Gastrocnemius medialis (tissue), 4 donors: ENCODE measurements around the gene RAB6B. TPM values are rescaled to one million over a fixed set of nuclear protein-coding genes. Genes with fewer than 3 reads are reported as not detected.

ENCODE experiments used
- ATAC-seq, 2 donors: fragments of 150-250 bp; one replicate each; pipeline ENCODE4 v1.9.1; 2016
- DNase-seq, 2 donors: peaks; one replicate each; pipeline ENCODE4 v3.0.0-alpha.2; 2019
- H3K27ac ChIP-seq, 4 donors: fragments of 200-600 bp; sonication (generic); 1 replicate in 1 of 4; 2 replicates in 3 of 4; pipeline ENCODE4 v1.5.1; 2016 to 2018; ENCODE audit warnings: mild to moderate bottlenecking in 2 of 4, moderate library complexity in 1 of 4
- H3K27me3 ChIP-seq, 3 donors: fragments of 200-600 bp; sonication (generic) in 2 of 3; 1 replicate in 1 of 3; 2 replicates in 2 of 3; pipeline versions ENCODE4 v1.5.1 to v1.6.0; 2016 to 2019; ENCODE audit warnings: mild to moderate bottlenecking in 1 of 3, moderate library complexity in 1 of 3
- H3K36me3 ChIP-seq, 2 donors: fragments of 200-600 bp; sonication (generic) in 1 of 2; one replicate each; pipeline ENCODE4 v1.5.1; 2017 to 2018
- H3K4me1 ChIP-seq, 2 donors: fragments of 200-600 bp; sonication (generic) in 1 of 2; one replicate each; pipeline ENCODE4 v1.5.1; 2016 to 2017; ENCODE audit warnings: mild to moderate bottlenecking in 2 of 2
- H3K4me3 ChIP-seq, 4 donors: fragments of 200-600 bp; sonication (generic) in 3 of 4; 1 replicate in 1 of 4; 2 replicates in 3 of 4; pipeline ENCODE4 v1.5.1; 2016 to 2019; ENCODE audit warnings: mild to moderate bottlenecking in 2 of 4
- H3K9me3 ChIP-seq, 3 donors: fragments of 200-600 bp; sonication (generic) in 2 of 3; 1 replicate in 1 of 3; 2 replicates in 2 of 3; pipeline ENCODE4 v1.5.1; 2016 to 2019
- POLR2A ChIP-seq, 2 donors: fragments of 450-650 bp; IDR thresholded peaks; one replicate each; pipeline ENCODE4 v1.6.1; 2017; ENCODE audit warnings: antibody characterized with exemption in 2 of 2, mild to moderate bottlenecking in 2 of 2, moderate library complexity in 2 of 2
- in situ Hi-C, 4 donors: fragments of 200-750 bp; cut with MboI; loops; one replicate each; pipeline versions ENCODE4 v1.15.0 to v1.8.0; 2017; ENCODE audit warnings: low sequenced_read_pairs in 4 of 4
- intact Hi-C: fragments of 100-400 bp; cut with DNase I; formaldehyde crosslinking; loops from one replicate; pipeline ENCODE4 v1.15.1; 2023; ENCODE audit warnings: low total_unique reads
- total RNA-seq, 4 donors: library from RNA; depleted of rRNA; stranded (reverse); fragments of >200 nt; gene quantifications; one replicate each; pipeline versions ENCODE4 v1.1.0 to v1.2.3, GENCODE V29; 2016
- TF ChIP-seq, protein P1 (sequence below), 5 experiments: fragments of 450-650 bp in 3 of 5; fragments of 200-600 bp in 2 of 5; sonication (generic) in 2 of 5; IDR thresholded peaks in 4 of 5; conservative IDR thresholded peaks in 1 of 5; 1 replicate in 4 of 5; 2 replicates in 1 of 5; pipeline ENCODE4 v1.5.1; 2016 to 2019; ENCODE audit warnings: antibody characterized with exemption in 5 of 5, mild to moderate bottlenecking in 3 of 5, moderate library complexity in 3 of 5

The RAB6B gene
- total RNA-seq, 4 donors from 2014 or later, result 0.31 to 1.1 (median 0.72) TPM

DNA sequence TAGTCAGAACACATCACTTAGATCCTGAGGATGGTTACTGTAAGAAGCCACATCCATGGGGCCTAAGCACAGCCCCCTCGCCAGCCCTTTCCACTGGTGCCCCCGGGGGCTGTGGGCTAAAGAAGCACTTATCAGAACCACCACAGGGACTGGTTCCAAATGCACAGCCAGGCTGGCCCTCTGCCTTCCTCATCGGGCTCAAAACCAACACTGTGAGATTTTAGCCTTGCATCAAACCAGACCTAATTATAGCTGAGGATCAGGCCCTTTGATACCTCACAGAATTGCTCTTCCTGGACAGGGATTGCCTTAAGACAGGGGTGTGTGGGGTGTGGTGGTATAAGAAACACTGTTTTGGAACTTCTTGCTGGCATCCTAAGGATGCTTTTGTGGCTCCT lies 66.4 kb downstream of the RAB6B start:
- ATAC-seq (no peak), DNase-seq (no peak)
- no peaks in the 10 kb centered on the region for H3K27me3 ChIP-seq
- no peak overlapping the region for H3K27ac ChIP-seq
- H3K4me1 ChIP-seq, result no peaks in the 10 kb centered on the region
- peaks cover 0 to 12% of the 10 kb centered on the region in 2 donors for H3K36me3 ChIP-seq
- intact Hi-C loops (no loop called here), in situ Hi-C loops (no loop called here)
- no peak overlapping the region for H3K4me3 ChIP-seq
- TF ChIP-seq POLR2A (IDR thresholded peaks at IDR 0.05), result no peak
- TF ChIP-seq, protein P1, sequence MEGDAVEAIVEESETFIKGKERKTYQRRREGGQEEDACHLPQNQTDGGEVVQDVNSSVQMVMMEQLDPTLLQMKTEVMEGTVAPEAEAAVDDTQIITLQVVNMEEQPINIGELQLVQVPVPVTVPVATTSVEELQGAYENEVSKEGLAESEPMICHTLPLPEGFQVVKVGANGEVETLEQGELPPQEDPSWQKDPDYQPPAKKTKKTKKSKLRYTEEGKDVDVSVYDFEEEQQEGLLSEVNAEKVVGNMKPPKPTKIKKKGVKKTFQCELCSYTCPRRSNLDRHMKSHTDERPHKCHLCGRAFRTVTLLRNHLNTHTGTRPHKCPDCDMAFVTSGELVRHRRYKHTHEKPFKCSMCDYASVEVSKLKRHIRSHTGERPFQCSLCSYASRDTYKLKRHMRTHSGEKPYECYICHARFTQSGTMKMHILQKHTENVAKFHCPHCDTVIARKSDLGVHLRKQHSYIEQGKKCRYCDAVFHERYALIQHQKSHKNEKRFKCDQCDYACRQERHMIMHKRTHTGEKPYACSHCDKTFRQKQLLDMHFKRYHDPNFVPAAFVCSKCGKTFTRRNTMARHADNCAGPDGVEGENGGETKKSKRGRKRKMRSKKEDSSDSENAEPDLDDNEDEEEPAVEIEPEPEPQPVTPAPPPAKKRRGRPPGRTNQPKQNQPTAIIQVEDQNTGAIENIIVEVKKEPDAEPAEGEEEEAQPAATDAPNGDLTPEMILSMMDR (IDR thresholded peaks at IDR 0.05 in 4 of 5, conservative IDR thresholded peaks at IDR 0.05 in 1 of 5), result no peak
- H3K9me3 ChIP-seq, result no peaks in the 10 kb centered on the region

DNA sequence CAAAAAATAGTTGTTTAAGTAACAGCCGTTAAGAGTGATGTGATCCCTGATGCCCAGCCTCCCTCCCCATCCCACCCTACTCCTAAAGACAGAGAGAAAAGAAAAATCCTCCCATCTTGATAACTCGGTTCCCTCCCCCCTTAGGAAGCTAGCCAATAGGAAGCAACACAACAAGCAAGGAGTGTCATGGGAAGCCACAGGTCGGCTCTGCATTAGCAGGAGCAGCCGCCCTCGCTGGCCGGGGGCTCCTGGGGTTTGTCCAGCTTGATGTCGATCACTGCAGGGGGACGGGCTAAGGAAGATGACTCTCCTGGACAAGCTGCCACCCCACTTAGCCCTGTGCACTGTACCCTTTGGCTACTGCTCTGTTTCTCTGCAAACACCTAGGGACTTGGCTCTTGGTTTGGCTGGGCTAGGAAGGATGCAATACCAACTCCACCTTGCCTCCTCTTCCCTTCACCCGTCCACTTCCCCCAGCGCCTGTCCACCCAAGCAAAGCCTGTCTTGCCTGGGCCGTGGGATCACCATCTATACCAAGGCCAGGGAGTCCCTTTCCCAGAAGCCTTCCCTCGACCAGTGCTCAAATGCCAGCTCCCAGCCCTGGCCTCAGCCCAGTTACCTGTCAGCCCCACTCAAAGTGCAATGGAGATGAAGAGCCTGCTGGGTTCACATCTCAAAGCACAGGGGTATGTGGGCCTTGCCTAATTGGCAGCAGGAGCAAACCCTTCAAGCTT lies 66.9 kb downstream of the RAB6B start:
- Histone ChIP-seq H3K9me3 (no peaks in the 10 kb centered on the region), H3K36me3 (peaks cover 0 to 18% of the 10 kb centered on the region in 2 donors), H3K4me1 (no peaks in the 10 kb centered on the region), H3K4me3 (no peak overlapping the region), H3K27me3 (no peaks in the 10 kb centered on the region), H3K27ac (no peak overlapping the region)
- in situ Hi-C loops, result no loop called here
- TF ChIP-seq POLR2A (IDR thresholded peaks at IDR 0.05), result no peak
- TF ChIP-seq, protein P1 (IDR thresholded peaks at IDR 0.05 in 4 of 5, conservative IDR thresholded peaks at IDR 0.05 in 1 of 5), result no peak
- intact Hi-C loops, result no loop called here
- ATAC-seq, result no peak
- DNase-seq, result no peak

- Histone ChIP-seq H3K36me3 (peaks cover 0 to 24% of the 10 kb centered on the region in 2 donors), H3K9me3 (no peaks in the 10 kb centered on the region), H3K4me1 (no peaks in the 10 kb centered on the region), H3K27me3 (no peaks in the 10 kb centered on the region), H3K4me3 (no peak overlapping the region), H3K27ac (no peak overlapping the region)
- in situ Hi-C loops, result no loop called here
- intact Hi-C loops, result no loop called here
- no peak for DNase-seq
- TF ChIP-seq, protein P1 (IDR thresholded peaks at IDR 0.05 in 4 of 5, conservative IDR thresholded peaks at IDR 0.05 in 1 of 5), result no peak
- no peak for TF ChIP-seq POLR2A (IDR thresholded peaks at IDR 0.05)
- ATAC-seq, result no peak
Measured at GRCh38 chr3:133827684-133828083, 68.0 kb downstream of the RAB6B start.

GRCh38 chr3:133827136-133827535 lies 68.5 kb downstream of the RAB6B start:
- ATAC-seq, result no peak

More at GRCh38 chr3:133827136-133827535, 68.5 kb downstream of the RAB6B start:
- H3K9me3 ChIP-seq, result no peaks in the 10 kb centered on the region
- in situ Hi-C loops (no loop called here), intact Hi-C loops (no loop called here)
- TF ChIP-seq, protein P1 (IDR thresholded peaks at IDR 0.05 in 4 of 5, conservative IDR thresholded peaks at IDR 0.05 in 1 of 5), result no peak
- no peak for TF ChIP-seq POLR2A (IDR thresholded peaks at IDR 0.05)
- H3K27me3 ChIP-seq, result no peaks in the 10 kb centered on the region
- H3K36me3 ChIP-seq, result peaks cover 0 to 30% of the 10 kb centered on the region in 2 donors
- H3K27ac ChIP-seq, result no peak overlapping the region
- no peaks in the 10 kb centered on the region for H3K4me1 ChIP-seq
- H3K4me3 ChIP-seq, result no peak overlapping the region
- DNase-seq, result no peak
